ENCODE measurements around the gene METTL13.
A peak's percentile ranks its signal among the peaks of the same experiment; 100 is the strongest.

METTL13 gene

DNA sequence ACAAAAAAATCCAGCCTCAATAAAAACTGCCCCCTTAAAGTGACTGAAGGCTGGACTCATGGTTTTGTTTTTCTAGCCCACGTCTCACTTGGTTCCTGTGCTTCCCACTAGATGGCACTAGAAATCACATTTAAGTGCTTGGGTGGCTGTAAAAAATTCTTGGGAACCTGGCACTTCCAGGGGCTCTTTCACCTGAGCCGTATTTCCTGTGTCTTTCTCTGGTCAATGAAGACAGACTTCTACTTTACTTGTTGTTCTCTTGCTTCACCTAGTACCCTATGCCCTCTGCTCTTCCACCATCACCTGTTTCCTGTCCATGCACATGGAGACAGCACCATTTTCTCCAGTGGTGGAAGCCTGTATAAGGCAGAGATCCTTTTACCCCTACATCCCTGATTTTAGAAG, 20.0 kb downstream of the METTL13 start:
- no peak overlapping the region for H3K27ac ChIP-seq (ENCODE audit: poor library complexity, severe bottlenecking)
- DNase-seq (ENCODE audit: low spot score) (no peak), ATAC-seq (ENCODE audit: low read depth) (peak; percentile 57)
- H3K4me3 ChIP-seq (ENCODE audit: severe bottlenecking): no peak overlapping the region
- H3K36me3 ChIP-seq (ENCODE audit: low read depth): peaks cover 12% of the 10 kb centered on the region
- no peaks in the 10 kb centered on the region for H3K9me3 ChIP-seq (ENCODE audit: severe bottlenecking)
- TF ChIP-seq, protein P1, sequence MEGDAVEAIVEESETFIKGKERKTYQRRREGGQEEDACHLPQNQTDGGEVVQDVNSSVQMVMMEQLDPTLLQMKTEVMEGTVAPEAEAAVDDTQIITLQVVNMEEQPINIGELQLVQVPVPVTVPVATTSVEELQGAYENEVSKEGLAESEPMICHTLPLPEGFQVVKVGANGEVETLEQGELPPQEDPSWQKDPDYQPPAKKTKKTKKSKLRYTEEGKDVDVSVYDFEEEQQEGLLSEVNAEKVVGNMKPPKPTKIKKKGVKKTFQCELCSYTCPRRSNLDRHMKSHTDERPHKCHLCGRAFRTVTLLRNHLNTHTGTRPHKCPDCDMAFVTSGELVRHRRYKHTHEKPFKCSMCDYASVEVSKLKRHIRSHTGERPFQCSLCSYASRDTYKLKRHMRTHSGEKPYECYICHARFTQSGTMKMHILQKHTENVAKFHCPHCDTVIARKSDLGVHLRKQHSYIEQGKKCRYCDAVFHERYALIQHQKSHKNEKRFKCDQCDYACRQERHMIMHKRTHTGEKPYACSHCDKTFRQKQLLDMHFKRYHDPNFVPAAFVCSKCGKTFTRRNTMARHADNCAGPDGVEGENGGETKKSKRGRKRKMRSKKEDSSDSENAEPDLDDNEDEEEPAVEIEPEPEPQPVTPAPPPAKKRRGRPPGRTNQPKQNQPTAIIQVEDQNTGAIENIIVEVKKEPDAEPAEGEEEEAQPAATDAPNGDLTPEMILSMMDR (IDR thresholded peaks at IDR 0.05; ENCODE audit: poor library complexity, severe bottlenecking): peak; percentile 86
- no peaks in the 10 kb centered on the region for H3K27me3 ChIP-seq (ENCODE audit: insufficient read depth, poor library complexity, severe bottlenecking)
- no peaks in the 10 kb centered on the region for H3K4me1 ChIP-seq (ENCODE audit: insufficient read depth, poor library complexity, severe bottlenecking)

DNA sequence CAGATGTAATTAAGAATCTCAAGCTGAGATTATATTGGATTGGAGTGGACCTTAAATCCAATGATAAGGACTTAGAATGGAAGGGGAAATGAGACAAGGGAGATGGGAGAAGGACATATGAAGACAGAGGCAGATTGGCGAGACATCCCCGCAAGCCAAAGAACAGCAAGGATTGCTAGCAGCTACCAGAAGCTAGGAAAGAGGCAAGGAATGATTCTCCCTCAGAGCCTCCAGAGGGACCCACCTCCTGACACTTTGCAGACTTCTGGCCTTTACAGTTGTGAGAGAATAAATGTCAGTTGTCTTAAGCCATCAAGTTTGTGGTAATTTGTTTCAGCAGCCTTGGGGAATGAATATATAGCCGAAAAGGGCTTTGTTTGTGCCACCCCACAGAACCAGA, 20.7 kb downstream of the METTL13 start:
- DNase-seq (ENCODE audit: low spot score) (no peak), ATAC-seq (ENCODE audit: low read depth) (no peak; the same call in 2 of the 3 replicates)
- Histone ChIP-seq H3K9me3 (ENCODE audit: severe bottlenecking) (no peaks in the 10 kb centered on the region), H3K4me1 (ENCODE audit: insufficient read depth, poor library complexity, severe bottlenecking) (no peaks in the 10 kb centered on the region), H3K27ac (ENCODE audit: poor library complexity, severe bottlenecking) (no peak overlapping the region), H3K36me3 (ENCODE audit: low read depth) (peaks cover 5% of the 10 kb centered on the region; the same call in 1 of the 2 replicates), H3K27me3 (ENCODE audit: insufficient read depth, poor library complexity, severe bottlenecking) (no peaks in the 10 kb centered on the region), H3K4me3 (ENCODE audit: severe bottlenecking) (no peak overlapping the region)
- TF ChIP-seq, protein P1 (IDR thresholded peaks at IDR 0.05; ENCODE audit: poor library complexity, severe bottlenecking): no peak

DNA sequence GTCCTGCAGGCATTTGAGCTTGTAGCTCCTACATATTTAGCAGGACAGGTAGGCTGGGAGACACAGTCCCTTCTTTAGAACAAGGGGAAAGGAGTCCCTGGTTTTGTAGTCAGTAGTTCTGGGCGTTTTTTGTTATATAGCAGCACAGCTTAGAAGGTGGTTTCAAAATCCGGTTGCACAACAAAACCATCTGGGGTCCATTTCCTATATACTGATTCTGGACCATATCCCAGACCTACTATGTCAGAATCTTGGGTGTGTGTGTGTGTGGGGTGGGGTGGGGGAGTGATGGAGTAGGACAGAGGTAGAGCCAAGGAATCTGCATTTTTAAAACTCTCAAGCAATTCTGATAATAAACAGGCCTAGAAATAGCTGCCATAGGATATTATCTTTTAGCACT, 21.6 kb downstream of the METTL13 start:
- DNase-seq (ENCODE audit: low spot score) (no peak), ATAC-seq (ENCODE audit: low read depth) (no peak)
- Histone ChIP-seq H3K9me3 (ENCODE audit: severe bottlenecking) (no peaks in the 10 kb centered on the region), H3K36me3 (ENCODE audit: low read depth) (no peaks in the 10 kb centered on the region), H3K4me3 (ENCODE audit: severe bottlenecking) (no peak overlapping the region), H3K27ac (ENCODE audit: poor library complexity, severe bottlenecking) (no peak overlapping the region), H3K4me1 (ENCODE audit: insufficient read depth, poor library complexity, severe bottlenecking) (no peaks in the 10 kb centered on the region), H3K27me3 (ENCODE audit: insufficient read depth, poor library complexity, severe bottlenecking) (no peaks in the 10 kb centered on the region)
- TF ChIP-seq, protein P1 (IDR thresholded peaks at IDR 0.05; ENCODE audit: poor library complexity, severe bottlenecking): no peak

DNA sequence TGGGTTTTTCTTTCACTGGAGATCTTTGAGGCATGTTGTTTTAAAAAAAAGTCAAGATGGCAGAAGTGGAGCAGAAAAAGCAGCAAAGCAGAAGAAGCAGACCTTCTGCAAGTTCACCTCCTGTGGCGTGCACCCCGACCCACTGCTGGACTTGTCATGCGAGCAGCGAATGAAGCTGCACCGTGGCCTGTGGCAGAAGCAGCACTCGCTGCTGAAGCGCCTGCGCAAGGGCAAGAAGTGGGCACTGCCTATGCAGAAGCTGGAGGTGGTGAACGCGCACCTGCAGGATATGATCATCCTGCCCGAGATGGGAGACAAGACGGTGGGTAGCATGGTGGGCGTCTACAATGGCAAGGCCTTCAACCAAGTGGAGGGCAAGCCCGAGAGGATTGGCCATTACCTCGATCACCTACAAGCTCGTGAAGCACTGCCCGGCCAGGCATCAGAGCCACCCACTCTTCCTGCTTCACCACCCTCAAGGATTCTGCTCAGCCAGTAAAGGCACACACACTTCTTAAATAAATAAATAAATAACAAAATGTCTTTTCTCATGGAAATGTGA, 22.1 kb downstream of the METTL13 start:
- TF ChIP-seq, protein P1 (IDR thresholded peaks at IDR 0.05; ENCODE audit: poor library complexity, severe bottlenecking): no peak
- ATAC-seq (ENCODE audit: low read depth): no peak
- H3K9me3 ChIP-seq (ENCODE audit: severe bottlenecking): no peaks in the 10 kb centered on the region
- no peaks in the 10 kb centered on the region for H3K27me3 ChIP-seq (ENCODE audit: insufficient read depth, poor library complexity, severe bottlenecking)
- no peaks in the 10 kb centered on the region for H3K36me3 ChIP-seq (ENCODE audit: low read depth)
- H3K4me3 ChIP-seq (ENCODE audit: severe bottlenecking): no peak overlapping the region
- H3K4me1 ChIP-seq (ENCODE audit: insufficient read depth, poor library complexity, severe bottlenecking): no peaks in the 10 kb centered on the region
- no peak for DNase-seq (ENCODE audit: low spot score)
- H3K27ac ChIP-seq (ENCODE audit: poor library complexity, severe bottlenecking): no peak overlapping the region

DNA sequence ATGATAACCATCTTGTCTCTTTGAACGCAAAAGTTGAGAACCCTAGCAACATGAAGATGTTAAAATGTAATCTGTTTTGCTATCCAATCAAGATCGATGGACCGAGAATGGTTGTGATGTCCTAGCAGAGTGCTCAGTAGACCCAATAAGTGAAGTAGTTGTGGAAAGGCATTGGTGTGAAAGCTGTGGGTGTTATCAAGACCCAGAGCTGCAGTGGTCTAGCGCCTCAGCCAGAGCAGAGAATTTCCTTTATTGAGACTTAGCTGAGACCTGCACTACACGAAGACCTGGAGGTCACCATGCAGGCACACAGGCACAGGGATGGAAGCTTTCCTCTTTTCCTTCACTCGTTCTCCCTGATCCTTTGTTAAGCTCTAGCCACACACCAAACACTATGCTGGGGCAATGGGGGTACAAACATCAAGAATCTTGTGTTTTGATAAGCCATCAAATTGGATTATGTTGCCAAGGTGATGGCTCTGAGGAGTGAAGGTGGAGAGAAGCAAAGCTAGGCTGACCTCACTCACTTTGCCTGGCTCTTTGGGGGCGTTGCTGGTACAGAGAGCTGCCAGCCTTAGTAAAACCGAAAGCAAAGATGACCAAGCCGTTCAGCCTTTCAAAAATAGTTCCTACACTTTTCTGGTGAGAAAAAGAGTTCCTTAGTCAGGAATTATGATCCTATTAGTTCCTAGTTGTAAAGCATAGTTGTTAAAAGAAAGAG, 24.1 kb downstream of the METTL13 start:
- TF ChIP-seq, protein P1 (IDR thresholded peaks at IDR 0.05; ENCODE audit: poor library complexity, severe bottlenecking): no peak
- Histone ChIP-seq H3K27me3 (ENCODE audit: insufficient read depth, poor library complexity, severe bottlenecking) (no peaks in the 10 kb centered on the region), H3K27ac (ENCODE audit: poor library complexity, severe bottlenecking) (no peak overlapping the region), H3K36me3 (ENCODE audit: low read depth) (no peaks in the 10 kb centered on the region), H3K4me3 (ENCODE audit: severe bottlenecking) (no peak overlapping the region), H3K9me3 (ENCODE audit: severe bottlenecking) (no peaks in the 10 kb centered on the region), H3K4me1 (ENCODE audit: insufficient read depth, poor library complexity, severe bottlenecking) (peaks cover 9% of the 10 kb centered on the region)
- ATAC-seq (ENCODE audit: low read depth) (no peak), DNase-seq (ENCODE audit: low spot score) (no peak)

Data from RWPE2 (cell line).